Fibroblast of lung (primary cell): Measurements from ENCODE around the gene MBD3L5. TPM values are rescaled to one million over a fixed set of nuclear protein-coding genes. Genes with fewer than 3 reads are reported as not detected.

ENCODE experiments used
- DNase-seq, 2 donors: peaks; one replicate each; pipeline versions ENCODE4 v3.0.0 to v3.0.0-alpha.2; 2010; ENCODE audit warnings: low read depth in 2 of 2
- H2AFZ ChIP-seq: 2 replicates; pipeline ENCODE4 v1.5.1; 2012; ENCODE audit warnings: low read length, control low read depth, inconsistent platforms
- H3K27ac ChIP-seq: 2 replicates; pipeline ENCODE4 v1.5.1; 2011; ENCODE audit warnings: low read length, control low read depth; ENCODE audit not compliant: insufficient read depth
- H3K27me3 ChIP-seq: 2 replicates; pipeline ENCODE4 v1.5.1; 2011; ENCODE audit warnings: mild to moderate bottlenecking, low read length; ENCODE audit not compliant: control insufficient read depth, insufficient read depth
- H3K36me3 ChIP-seq: 2 replicates; pipeline ENCODE4 v1.5.1; 2011; ENCODE audit warnings: low read length; ENCODE audit not compliant: control insufficient read depth, insufficient read depth
- H3K4me1 ChIP-seq: 2 replicates; pipeline ENCODE4 v1.5.1; 2011; ENCODE audit warnings: low read length; ENCODE audit not compliant: control insufficient read depth, insufficient read depth; ENCODE audit errors: extremely low read depth
- H3K4me2 ChIP-seq: 2 replicates; pipeline ENCODE4 v1.5.1; 2011; ENCODE audit warnings: low read length, control low read depth; ENCODE audit not compliant: insufficient read depth; ENCODE audit errors: extremely low read depth
- H3K4me3 ChIP-seq, 4 experiments: fragments of 200-600 bp in 1 of 4; sonication (generic) in 1 of 4; replicated peaks in 1 of 4; 2 replicates each; pipeline ENCODE4 v1.5.1; 2011 to 2016; ENCODE audit warnings: low read length in 4 of 4, low read depth in 3 of 4, mild to moderate bottlenecking in 3 of 4, control low read depth in 2 of 4, inconsistent platforms in 1 of 4, mixed read lengths in 1 of 4; ENCODE audit not compliant: insufficient read depth in 1 of 4; ENCODE audit errors: control extremely low read depth in 1 of 4
- H3K79me2 ChIP-seq: 2 replicates; pipeline ENCODE4 v1.5.1; 2012; ENCODE audit warnings: mild to moderate bottlenecking, low read length, inconsistent platforms; ENCODE audit not compliant: control insufficient read depth, insufficient read depth
- H3K9ac ChIP-seq: 2 replicates; pipeline ENCODE4 v1.5.1; 2011; ENCODE audit warnings: mild to moderate bottlenecking, low read length, control low read depth; ENCODE audit not compliant: insufficient read depth
- H3K9me3 ChIP-seq: 2 replicates; pipeline ENCODE4 v1.5.1; 2012; ENCODE audit warnings: low read depth, low read length; ENCODE audit not compliant: control insufficient read depth, insufficient read depth
- H4K20me1 ChIP-seq: 2 replicates; pipeline ENCODE4 v1.5.1; 2011; ENCODE audit warnings: low read length; ENCODE audit not compliant: control insufficient read depth, insufficient read depth; ENCODE audit errors: extremely low read depth
- EZH2 ChIP-seq: IDR thresholded peaks from 2 replicates; pipeline ENCODE4 v1.5.1; 2012; ENCODE audit warnings: low read length, control low read depth, mild to moderate bottlenecking; ENCODE audit errors: missing control alignments
- polyA plus RNA-seq, 2 donors: library from polyadenylated mRNA; depleted of rRNA in 1 of 2; stranded (reverse) in 1 of 2; unstranded in 1 of 2; fragments of >200 nt; gene quantifications; 2 replicates each; pipeline ENCODE4 v1.2.1, GENCODE V29; 2011 to 2012; ENCODE audit warnings: missing spikeins in 1 of 2
- total RNA-seq: library from RNA; depleted of rRNA; stranded (reverse); fragments of >200 nt; gene quantifications from 2 replicates; pipeline ENCODE4 v1.2.1, GENCODE V29; 2014
- TF ChIP-seq, protein P1 (sequence below), 2 donors: IDR thresholded peaks in 1 of 2; conservative IDR thresholded peaks in 1 of 2; 1 replicate in 1 of 2; 2 replicates in 1 of 2; pipeline ENCODE4 v1.5.1; 2011 to 2012; ENCODE audit warnings: low read length in 2 of 2, control low read depth in 1 of 2, inconsistent platforms in 1 of 2, low read depth in 1 of 2, mild to moderate bottlenecking in 1 of 2

The MBD3L5 gene
- total and polyA plus RNA-seq, 2 donors (not counting 1 experiment from before 2014, with no cell fraction given), result not detected

GRCh38 chr19:7004313-7004931 lies 26.0 kb upstream of the MBD3L5 start:
- no peaks in the 10 kb centered on the region for H3K36me3 ChIP-seq
- H4K20me1 ChIP-seq, result no peaks in the 10 kb centered on the region
- TF ChIP-seq EZH2, result no peak
- TF ChIP-seq, protein P1, sequence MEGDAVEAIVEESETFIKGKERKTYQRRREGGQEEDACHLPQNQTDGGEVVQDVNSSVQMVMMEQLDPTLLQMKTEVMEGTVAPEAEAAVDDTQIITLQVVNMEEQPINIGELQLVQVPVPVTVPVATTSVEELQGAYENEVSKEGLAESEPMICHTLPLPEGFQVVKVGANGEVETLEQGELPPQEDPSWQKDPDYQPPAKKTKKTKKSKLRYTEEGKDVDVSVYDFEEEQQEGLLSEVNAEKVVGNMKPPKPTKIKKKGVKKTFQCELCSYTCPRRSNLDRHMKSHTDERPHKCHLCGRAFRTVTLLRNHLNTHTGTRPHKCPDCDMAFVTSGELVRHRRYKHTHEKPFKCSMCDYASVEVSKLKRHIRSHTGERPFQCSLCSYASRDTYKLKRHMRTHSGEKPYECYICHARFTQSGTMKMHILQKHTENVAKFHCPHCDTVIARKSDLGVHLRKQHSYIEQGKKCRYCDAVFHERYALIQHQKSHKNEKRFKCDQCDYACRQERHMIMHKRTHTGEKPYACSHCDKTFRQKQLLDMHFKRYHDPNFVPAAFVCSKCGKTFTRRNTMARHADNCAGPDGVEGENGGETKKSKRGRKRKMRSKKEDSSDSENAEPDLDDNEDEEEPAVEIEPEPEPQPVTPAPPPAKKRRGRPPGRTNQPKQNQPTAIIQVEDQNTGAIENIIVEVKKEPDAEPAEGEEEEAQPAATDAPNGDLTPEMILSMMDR (conservative IDR thresholded peaks at IDR 0.05 in 1 of 2, IDR thresholded peaks at IDR 0.05 in 1 of 2; ENCODE audit: low read depth in 1 of 2, low read length in 2 of 2), result peak in 1 of 2 donors; percentile 81
- H3K4me3 ChIP-seq, result no peak overlapping the region
- no peak overlapping the region for H3K4me2 ChIP-seq
- H3K9ac ChIP-seq, result no peak overlapping the region
- H3K9me3 ChIP-seq, result no peaks in the 10 kb centered on the region
- no peak overlapping the region for H3K27ac ChIP-seq
- no peaks in the 10 kb centered on the region for H3K4me1 ChIP-seq
- H3K27me3 ChIP-seq, result no peaks in the 10 kb centered on the region
- H2AFZ ChIP-seq, result no peak overlapping the region
- DNase-seq, result peak; percentile 12 to 46
- H3K79me2 ChIP-seq, result no peaks in the 10 kb centered on the region

- TF ChIP-seq, protein P1 (conservative IDR thresholded peaks at IDR 0.05 in 1 of 2, IDR thresholded peaks at IDR 0.05 in 1 of 2; ENCODE audit: low read depth in 1 of 2, low read length in 2 of 2), result no peak
- TF ChIP-seq EZH2, result no peak
- DNase-seq, result no peak
These were observed 24.2 kb upstream of the MBD3L5 start for GRCh38 chr19:7006135-7006704.

GRCh38 chr19:7007859-7008258 lies 22.5 kb upstream of the MBD3L5 start:
- Histone ChIP-seq H3K4me2 (no peak overlapping the region), H3K79me2 (no peaks in the 10 kb centered on the region), H3K27me3 (no peaks in the 10 kb centered on the region), H4K20me1 (no peaks in the 10 kb centered on the region), H3K36me3 (no peaks in the 10 kb centered on the region), H3K27ac (no peak overlapping the region), H3K9ac (no peak overlapping the region), H3K4me3 (no peak overlapping the region), H2AFZ (no peak overlapping the region), H3K4me1 (no peaks in the 10 kb centered on the region), H3K9me3 (no peaks in the 10 kb centered on the region)
- no peak for DNase-seq
- TF ChIP-seq, protein P1 (conservative IDR thresholded peaks at IDR 0.05 in 1 of 2, IDR thresholded peaks at IDR 0.05 in 1 of 2; ENCODE audit: low read depth in 1 of 2, low read length in 2 of 2), result no peak
- no peak for TF ChIP-seq EZH2

More at GRCh38 chr19:7006135-7006704, 24.2 kb upstream of the MBD3L5 start:
- Histone ChIP-seq H3K4me1 (no peaks in the 10 kb centered on the region), H3K4me2 (no peak overlapping the region), H3K36me3 (no peaks in the 10 kb centered on the region), H4K20me1 (no peaks in the 10 kb centered on the region), H3K9ac (no peak overlapping the region), H3K4me3 (no peak overlapping the region), H3K27ac (no peak overlapping the region), H2AFZ (no peak overlapping the region), H3K79me2 (no peaks in the 10 kb centered on the region), H3K9me3 (no peaks in the 10 kb centered on the region), H3K27me3 (no peaks in the 10 kb centered on the region)
